HEK293 (cell line): ENCODE data around the gene EMP1.

Experiments used
- ATF2 ChIP-seq: fragments of 450-650 bp; formaldehyde crosslinking; IDR thresholded peaks from 2 replicates; pipeline ENCODE4 v1.5.1; 2016; ENCODE audit warnings: missing biosample characterization, missing genetic modification characterization, low read depth
- CTCF ChIP-seq: fragments of 450-650 bp; formaldehyde crosslinking; IDR thresholded peaks from 2 replicates; pipeline ENCODE4 v1.5.1; 2016; ENCODE audit warnings: missing biosample characterization, missing genetic modification characterization
- SP2 ChIP-seq: fragments of 450-650 bp; formaldehyde crosslinking; IDR thresholded peaks from 2 replicates; pipeline ENCODE4 v1.5.1; 2016; ENCODE audit warnings: missing biosample characterization, missing genetic modification characterization
- ZBTB1 ChIP-seq: fragments of 450-650 bp; formaldehyde crosslinking; IDR thresholded peaks from 2 replicates; pipeline ENCODE4 v1.5.1; 2016; ENCODE audit warnings: missing biosample characterization, missing genetic modification characterization
- ZNF266 ChIP-seq: fragments of 450-650 bp; formaldehyde crosslinking; IDR thresholded peaks from 2 replicates; pipeline ENCODE4 v1.5.1; 2016; ENCODE audit warnings: missing biosample characterization, missing genetic modification characterization, low read depth
- ZNF274 ChIP-seq, 2 experiments: fragments of 200-500 bp in 1 of 2; fragments of 450-650 bp in 1 of 2; sonication (Bioruptor generic) in 1 of 2; formaldehyde crosslinking in 1 of 2; IDR thresholded peaks; 2 replicates each; pipeline versions ENCODE4 v1.5.1 to v1.6.1; 2014 to 2016; ENCODE audit warnings: borderline replicate concordance in 1 of 2, inconsistent platforms in 1 of 2, low read length in 1 of 2, missing biosample characterization in 1 of 2, missing genetic modification characterization in 1 of 2
- ZNF292 ChIP-seq: fragments of 450-650 bp; formaldehyde crosslinking; IDR thresholded peaks from 2 replicates; pipeline ENCODE4 v1.5.1; 2016; ENCODE audit warnings: low read depth, missing biosample characterization, missing genetic modification characterization, borderline replicate concordance
- ZNF423 ChIP-seq: fragments of 450-650 bp; formaldehyde crosslinking; IDR thresholded peaks from 2 replicates; pipeline ENCODE4 v1.5.1; 2016; ENCODE audit warnings: missing biosample characterization, missing genetic modification characterization
- ZNF639 ChIP-seq: fragments of 450-650 bp; formaldehyde crosslinking; IDR thresholded peaks from 2 replicates; pipeline ENCODE4 v1.5.1; 2016; ENCODE audit warnings: missing biosample characterization, missing genetic modification characterization
- ZNF792 ChIP-seq: fragments of 450-650 bp; formaldehyde crosslinking; IDR thresholded peaks from 2 replicates; pipeline ENCODE4 v1.5.1; 2016; ENCODE audit warnings: missing biosample characterization, missing genetic modification characterization
- ZXDB ChIP-seq: fragments of 450-650 bp; formaldehyde crosslinking; IDR thresholded peaks from 2 replicates; pipeline ENCODE4 v1.5.1; 2016; ENCODE audit warnings: missing biosample characterization, missing genetic modification characterization
- TF ChIP-seq, protein P1 (sequence below): fragments of 450-650 bp; formaldehyde crosslinking; conservative IDR thresholded peaks from 2 replicates; pipeline ENCODE4 v1.5.1; 2016; ENCODE audit warnings: low read depth, missing biosample characterization, missing genetic modification characterization

DNA sequence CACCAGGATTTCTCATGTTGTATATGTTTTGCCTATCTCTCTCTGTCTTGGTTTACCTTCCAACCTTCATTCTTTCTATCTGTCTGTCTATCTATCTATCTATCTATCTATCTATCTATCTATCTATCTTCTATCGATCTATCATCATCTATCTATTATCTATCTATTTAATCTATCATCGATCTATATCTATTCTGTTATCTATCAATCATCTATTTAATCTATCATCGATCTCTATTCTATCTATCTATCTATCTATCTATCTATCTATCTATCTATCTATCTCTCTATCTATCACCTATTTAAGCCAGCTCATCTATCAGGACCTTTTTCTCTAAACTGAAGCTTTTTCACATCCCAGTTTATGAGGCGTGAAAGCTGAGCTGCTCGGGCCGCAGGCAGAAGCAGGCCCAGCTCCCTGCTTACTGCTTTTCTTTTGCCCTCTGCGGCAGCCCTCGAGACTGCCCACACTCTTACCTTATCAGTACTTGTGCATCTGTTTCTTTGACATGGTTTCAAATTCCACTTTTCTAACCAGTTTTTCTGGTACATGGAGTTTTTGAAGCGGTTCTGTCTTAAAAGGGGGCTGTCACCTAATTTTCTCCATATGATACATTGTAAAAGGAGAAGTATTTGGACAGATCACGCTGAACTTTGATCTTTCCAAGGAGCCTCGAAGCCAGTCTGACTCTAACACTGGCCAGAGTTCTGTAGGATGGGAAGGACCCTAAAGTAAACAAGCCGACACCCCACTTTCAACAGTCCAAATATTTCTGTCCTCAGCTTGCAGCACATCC is 48.6 kb upstream of the EMP1 start:
- TF ChIP-seq ZNF266 (tag by site-specific recombination) (no peak), ZBTB1 (tag by site-specific recombination) (no peak), CTCF (tag by site-specific recombination) (no peak), ZNF423 (tag by site-specific recombination) (no peak), ZNF274 (IDR thresholded peaks at IDR 0.05; ENCODE audit: low read length) (no peak), ZNF274 (tag by site-specific recombination; IDR thresholded peaks at IDR 0.05; ENCODE audit: borderline replicate concordance) (no peak), ATF2 (tag by site-specific recombination) (no peak), ZXDB (tag by site-specific recombination) (no peak), SP2 (tag by site-specific recombination) (no peak), ZNF292 (tag by site-specific recombination) (no peak), ZNF639 (tag by site-specific recombination) (no peak), ZNF792 (tag by site-specific recombination) (no peak)
- TF ChIP-seq, protein P1, sequence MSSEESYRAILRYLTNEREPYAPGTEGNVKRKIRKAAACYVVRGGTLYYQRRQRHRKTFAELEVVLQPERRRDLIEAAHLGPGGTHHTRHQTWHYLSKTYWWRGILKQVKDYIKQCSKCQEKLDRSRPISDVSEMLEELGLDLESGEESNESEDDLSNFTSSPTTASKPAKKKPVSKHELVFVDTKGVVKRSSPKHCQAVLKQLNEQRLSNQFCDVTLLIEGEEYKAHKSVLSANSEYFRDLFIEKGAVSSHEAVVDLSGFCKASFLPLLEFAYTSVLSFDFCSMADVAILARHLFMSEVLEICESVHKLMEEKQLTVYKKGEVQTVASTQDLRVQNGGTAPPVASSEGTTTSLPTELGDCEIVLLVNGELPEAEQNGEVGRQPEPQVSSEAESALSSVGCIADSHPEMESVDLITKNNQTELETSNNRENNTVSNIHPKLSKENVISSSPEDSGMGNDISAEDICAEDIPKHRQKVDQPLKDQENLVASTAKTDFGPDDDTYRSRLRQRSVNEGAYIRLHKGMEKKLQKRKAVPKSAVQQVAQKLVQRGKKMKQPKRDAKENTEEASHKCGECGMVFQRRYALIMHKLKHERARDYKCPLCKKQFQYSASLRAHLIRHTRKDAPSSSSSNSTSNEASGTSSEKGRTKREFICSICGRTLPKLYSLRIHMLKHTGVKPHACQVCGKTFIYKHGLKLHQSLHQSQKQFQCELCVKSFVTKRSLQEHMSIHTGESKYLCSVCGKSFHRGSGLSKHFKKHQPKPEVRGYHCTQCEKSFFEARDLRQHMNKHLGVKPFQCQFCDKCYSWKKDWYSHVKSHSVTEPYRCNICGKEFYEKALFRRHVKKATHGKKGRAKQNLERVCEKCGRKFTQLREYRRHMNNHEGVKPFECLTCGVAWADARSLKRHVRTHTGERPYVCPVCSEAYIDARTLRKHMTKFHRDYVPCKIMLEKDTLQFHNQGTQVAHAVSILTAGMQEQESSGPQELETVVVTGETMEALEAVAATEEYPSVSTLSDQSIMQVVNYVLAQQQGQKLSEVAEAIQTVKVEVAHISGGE (tag by site-specific recombination) = no peak
